BLaER1 (cell line): ENCODE results near the gene PLA2G4E.

Experiments
- H3K27ac ChIP-seq: shearing (Covaris generic); formaldehyde crosslinking; 2 replicates; pipeline ENCODE4 v1.8.1; 2022
- H3K27me3 ChIP-seq: shearing (Covaris generic); formaldehyde crosslinking; 2 replicates; pipeline ENCODE4 v1.8.1; 2022
- H3K36me3 ChIP-seq: shearing (Covaris generic); formaldehyde crosslinking; 2 replicates; pipeline ENCODE4 v1.8.1; 2022
- H3K4me1 ChIP-seq: shearing (Covaris generic); formaldehyde crosslinking; 2 replicates; pipeline ENCODE4 v1.8.1; 2022
- H3K4me2 ChIP-seq: shearing (Covaris generic); formaldehyde crosslinking; 2 replicates; pipeline ENCODE4 v1.8.1; 2022
- H3K4me3 ChIP-seq: shearing (Covaris generic); formaldehyde crosslinking; 2 replicates; pipeline ENCODE4 v1.8.1; 2022
- H3K9ac ChIP-seq: shearing (Covaris generic); formaldehyde crosslinking; 2 replicates; pipeline ENCODE4 v1.8.1; 2022
- H3K9me3 ChIP-seq: shearing (Covaris generic); formaldehyde crosslinking; 2 replicates; pipeline ENCODE4 v1.8.1; 2022
- H4K20me1 ChIP-seq: shearing (Covaris generic); formaldehyde crosslinking; 2 replicates; pipeline ENCODE4 v1.8.1; 2022
- Cebpa-rat ChIP-seq: shearing (Covaris generic); IDR thresholded peaks from 2 replicates; pipeline ENCODE4 v1.8.1; 2022

The PLA2G4E gene

DNA sequence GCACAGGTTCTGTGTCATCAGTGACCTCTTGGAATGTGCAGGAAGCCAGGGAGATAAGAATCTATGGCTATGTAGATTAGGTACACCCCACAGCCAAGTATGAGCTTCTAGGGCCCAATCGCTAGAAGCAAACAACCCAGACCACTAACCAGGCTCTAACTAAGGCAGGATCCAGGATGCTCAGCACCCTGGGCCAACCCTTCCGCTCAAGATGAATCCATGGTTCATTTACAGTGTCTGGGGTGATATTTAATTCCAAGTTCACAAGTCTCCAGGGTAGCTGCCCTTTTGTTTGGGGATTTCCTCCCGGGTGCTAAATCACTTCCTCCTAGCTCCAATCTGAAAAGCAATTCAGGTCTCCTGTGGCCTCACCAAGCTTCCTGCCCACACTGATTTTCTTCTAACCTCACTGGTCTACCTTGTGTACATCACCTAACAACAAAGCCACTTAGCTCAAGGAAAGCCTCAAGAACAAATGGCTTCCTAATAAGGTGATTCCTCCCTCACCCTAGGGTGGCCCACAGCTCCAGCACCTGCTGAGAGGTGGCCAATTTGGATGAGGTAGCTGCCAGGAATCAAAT is 50.9 kb downstream of the PLA2G4E start:
- Histone ChIP-seq H3K27me3 (no peaks in the 10 kb centered on the region), H3K9ac (no peak overlapping the region), H4K20me1 (peaks cover 28% of the 10 kb centered on the region), H3K27ac (peak overlapping the region; percentile 19; the same call in 1 of the 2 replicates), H3K4me1 (peaks cover 74% of the 10 kb centered on the region), H3K9me3 (no peaks in the 10 kb centered on the region), H3K4me3 (peak overlapping the region; percentile 34; the same call in 1 of the 2 replicates), H3K36me3 (no peaks in the 10 kb centered on the region), H3K4me2 (peak overlapping the region; percentile 97)
- no peak for TF ChIP-seq Cebpa-rat

DNA sequence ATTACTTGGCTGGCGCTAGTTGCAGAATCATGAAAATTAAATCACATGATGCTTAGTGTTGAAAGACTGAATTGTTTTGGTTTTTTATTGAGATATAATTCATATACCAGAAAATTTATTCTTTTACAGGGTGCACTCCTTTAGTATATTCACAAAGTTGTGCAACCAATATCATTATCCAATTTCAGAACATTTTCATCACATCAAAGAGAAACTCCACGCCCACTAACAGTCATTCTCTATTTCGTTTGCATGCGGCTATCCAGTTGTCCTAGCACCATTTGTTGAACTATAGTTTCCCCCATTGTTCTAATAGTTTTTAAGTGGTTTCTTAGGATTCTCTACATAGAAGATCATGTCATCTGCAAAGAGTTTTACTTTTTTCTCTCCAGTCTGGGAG is 52.1 kb downstream of the PLA2G4E start:
- no peak overlapping the region for H3K9ac ChIP-seq
- no peaks in the 10 kb centered on the region for H3K9me3 ChIP-seq
- TF ChIP-seq Cebpa-rat = no peak
- H4K20me1 ChIP-seq = peaks cover 28% of the 10 kb centered on the region
- H3K4me1 ChIP-seq = peaks cover 74% of the 10 kb centered on the region
- H3K27me3 ChIP-seq = no peaks in the 10 kb centered on the region
- no peak overlapping the region for H3K4me3 ChIP-seq
- H3K27ac ChIP-seq = no peak overlapping the region
- H3K4me2 ChIP-seq = peak overlapping the region; percentile 97
- no peaks in the 10 kb centered on the region for H3K36me3 ChIP-seq

DNA sequence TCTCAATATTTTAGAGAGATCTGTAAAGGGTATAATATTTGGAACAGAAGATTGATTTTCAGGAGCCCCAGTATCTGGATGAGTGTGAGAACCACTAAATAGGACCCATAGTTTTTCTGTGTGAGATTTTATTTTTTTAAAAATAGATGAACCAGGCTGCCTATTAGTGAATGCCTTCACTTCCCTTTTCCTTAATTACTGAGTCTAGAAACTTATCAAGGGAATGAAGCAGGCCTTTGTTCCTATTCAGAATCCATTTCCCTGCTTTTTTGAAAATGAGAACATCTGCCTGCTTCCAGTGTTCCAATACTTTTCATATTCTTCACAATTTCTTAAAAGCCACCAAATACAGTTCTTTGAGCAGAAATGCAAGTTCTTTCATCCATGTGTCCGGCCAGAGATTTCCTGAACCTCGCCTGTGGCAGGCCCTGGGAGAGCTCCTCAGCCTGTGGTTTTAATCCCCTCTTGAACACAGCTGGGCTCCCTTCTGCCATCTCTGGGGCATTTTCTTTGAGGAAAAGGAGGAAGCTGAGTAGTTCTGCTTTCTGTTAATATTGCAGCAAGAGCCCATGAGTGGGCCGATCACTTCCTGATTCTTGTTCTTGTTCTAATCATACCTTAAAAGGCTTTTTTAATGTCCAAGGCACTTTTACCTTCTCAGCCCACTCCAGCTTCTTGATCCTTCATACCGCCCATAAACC is 53.2 kb downstream of the PLA2G4E start:
- Histone ChIP-seq H3K27me3 (no peaks in the 10 kb centered on the region), H3K4me3 (peak overlapping the region; percentile 42; the same call in 1 of the 2 replicates), H3K9me3 (peaks cover 4% of the 10 kb centered on the region), H3K4me1 (peaks cover 67% of the 10 kb centered on the region), H3K9ac (peak overlapping the region; percentile 60), H3K27ac (peak overlapping the region; percentile 79), H4K20me1 (peaks cover 28% of the 10 kb centered on the region), H3K4me2 (peak overlapping the region; percentile 97), H3K36me3 (peaks cover under 1% of the 10 kb centered on the region; the same call in 1 of the 2 replicates)
- peak; percentile 67; the same call in 1 of the 2 replicates for TF ChIP-seq Cebpa-rat

DNA sequence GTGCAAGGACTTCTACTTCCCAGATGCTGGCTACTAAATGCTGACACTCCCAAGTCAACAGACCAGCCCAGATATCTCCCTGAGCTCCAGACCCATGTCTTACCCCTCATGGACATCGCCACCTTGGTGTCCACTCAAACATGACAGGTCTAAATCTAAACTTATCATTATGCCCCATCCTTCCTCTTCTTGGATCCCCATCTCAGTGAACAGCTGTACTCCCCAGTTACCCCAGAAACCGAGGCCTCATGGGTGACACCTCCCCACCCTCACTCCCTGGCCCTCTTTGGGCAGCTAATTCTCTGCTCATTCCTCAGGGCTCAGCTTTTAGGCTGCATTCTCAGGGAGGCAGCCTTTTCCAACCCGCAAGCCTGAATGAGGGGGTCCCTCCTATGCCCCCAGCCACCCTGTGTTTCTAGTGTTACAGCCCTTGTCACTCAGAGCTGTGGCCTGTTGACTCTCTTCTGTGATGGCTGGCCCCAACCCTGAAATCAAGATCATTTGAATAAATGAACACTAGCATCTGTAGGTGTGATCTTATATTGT is 53.8 kb downstream of the PLA2G4E start:
- peak overlapping the region; percentile 42; the same call in 1 of the 2 replicates for H3K4me3 ChIP-seq
- TF ChIP-seq Cebpa-rat = no peak
- H4K20me1 ChIP-seq = peaks cover 28% of the 10 kb centered on the region
- peaks cover 67% of the 10 kb centered on the region for H3K4me1 ChIP-seq
- peaks cover 10% of the 10 kb centered on the region for H3K9me3 ChIP-seq
- peaks cover 3% of the 10 kb centered on the region; the same call in 1 of the 2 replicates for H3K36me3 ChIP-seq
- peak overlapping the region; percentile 60 for H3K9ac ChIP-seq
- H3K27me3 ChIP-seq = no peaks in the 10 kb centered on the region
- peak overlapping the region; percentile 79 for H3K27ac ChIP-seq
- H3K4me2 ChIP-seq = peak overlapping the region; percentile 97

GRCh38 chr15:41966414-41966812 is 54.4 kb downstream of the PLA2G4E start:
- H4K20me1 ChIP-seq = peaks cover 24% of the 10 kb centered on the region
- H3K4me1 ChIP-seq = peaks cover 63% of the 10 kb centered on the region
- H3K27me3 ChIP-seq = no peaks in the 10 kb centered on the region
- no peak overlapping the region for H3K4me3 ChIP-seq
- H3K27ac ChIP-seq = peak overlapping the region; percentile 79
- peak overlapping the region; percentile 97 for H3K4me2 ChIP-seq
- H3K36me3 ChIP-seq = peaks cover 3% of the 10 kb centered on the region; the same call in 1 of the 2 replicates
- peak overlapping the region; percentile 60; the same call in 1 of the 2 replicates for H3K9ac ChIP-seq
- no peak for TF ChIP-seq Cebpa-rat
- H3K9me3 ChIP-seq = peaks cover 12% of the 10 kb centered on the region

- Histone ChIP-seq H3K4me2 (peak overlapping the region; percentile 97), H4K20me1 (peaks cover 17% of the 10 kb centered on the region), H3K27me3 (no peaks in the 10 kb centered on the region), H3K27ac (peak overlapping the region; percentile 79), H3K9ac (0 out of 2 replicates have a peak overlapping the region, but pooled peaks have one; percentile 60), H3K4me3 (no peak overlapping the region), H3K9me3 (peaks cover 12% of the 10 kb centered on the region), H3K4me1 (peaks cover 56% of the 10 kb centered on the region), H3K36me3 (peaks cover 3% of the 10 kb centered on the region; the same call in 1 of the 2 replicates)
- TF ChIP-seq Cebpa-rat = no peak
These were observed 55.1 kb downstream of the PLA2G4E start for GRCh38 chr15:41965441-41966413.

- H3K27me3 ChIP-seq = no peaks in the 10 kb centered on the region
- H3K36me3 ChIP-seq = peaks cover 3% of the 10 kb centered on the region; the same call in 1 of the 2 replicates
- H3K27ac ChIP-seq = no peak overlapping the region
- H3K9ac ChIP-seq = no peak overlapping the region
- peaks cover 9% of the 10 kb centered on the region; the same call in 1 of the 2 replicates for H4K20me1 ChIP-seq
- H3K9me3 ChIP-seq = peaks cover 12% of the 10 kb centered on the region
- H3K4me2 ChIP-seq = no peak overlapping the region
- H3K4me3 ChIP-seq = no peak overlapping the region
- peaks cover 29% of the 10 kb centered on the region for H3K4me1 ChIP-seq
- TF ChIP-seq Cebpa-rat = no peak
These were observed 59.1 kb downstream of the PLA2G4E start for GRCh38 chr15:41961595-41962202.

- Histone ChIP-seq H4K20me1 (peaks cover 9% of the 10 kb centered on the region; the same call in 1 of the 2 replicates), H3K36me3 (peaks cover 3% of the 10 kb centered on the region; the same call in 1 of the 2 replicates), H3K9ac (no peak overlapping the region), H3K27ac (no peak overlapping the region), H3K4me3 (no peak overlapping the region), H3K9me3 (peaks cover 12% of the 10 kb centered on the region), H3K4me1 (peaks cover 24% of the 10 kb centered on the region), H3K4me2 (no peak overlapping the region), H3K27me3 (no peaks in the 10 kb centered on the region)
- no peak for TF ChIP-seq Cebpa-rat
These were observed 59.8 kb downstream of the PLA2G4E start for GRCh38 chr15:41961001-41961518.
